IMR-90 (cell line): ENCODE results near the gene DIPK1A. TPM values are rescaled to one million over a fixed set of nuclear protein-coding genes. Genes with fewer than 3 reads are reported as not detected.

ENCODE experiments used
- ATAC-seq: fragments of 200-7000 bp; cut with Tn5 transposase; 2 replicates; pipeline ENCODE4 v1.9.1; 2020; ENCODE audit warnings: low read depth, mild to moderate bottlenecking, moderate library complexity
- BruUV-seq: library from RNA; stranded (reverse); fragments of 400-500 nt; replicated peaks from 2 replicates; lab custom pipeline; 2021; lab: Mats Ljungman, UMichigan
- CTCF ChIA-PET: fragments of 300-600 bp; formaldehyde crosslinking; extraction: SDS; loops from one replicate; lab custom pipeline; 2021; ENCODE audit warnings: antibody characterized with exemption; lab: Yijun Ruan, JAX
- POLR2A ChIA-PET: fragments of 300-600 bp; sonication (Branson Sonifier 250); formaldehyde crosslinking; loops from one replicate; lab custom pipeline; 2022; ENCODE audit warnings: antibody characterized with exemption; ENCODE audit not compliant: unreplicated experiment; lab: Charles Lee
- DNase-seq: peaks from one replicate; pipeline ENCODE4 v3.0.0; 2013
- H2AFZ ChIP-seq: replicated peaks from 2 replicates; pipeline ENCODE3; 2013; ENCODE audit warnings: low read length, mild to moderate bottlenecking; ENCODE audit not compliant: poor library complexity
- H2AK5ac ChIP-seq: 2 replicates; pipeline ENCODE4 v1.6.1; 2013; ENCODE audit warnings: low read depth, low read length, inconsistent platforms
- H2AK9ac ChIP-seq: replicated peaks from 2 replicates; pipeline ENCODE3; 2013; ENCODE audit warnings: mild to moderate bottlenecking, low read depth, low read length, moderate library complexity; ENCODE audit not compliant: poor library complexity
- H2BK120ac ChIP-seq: 2 replicates; pipeline ENCODE4 v1.6.1; 2013; ENCODE audit warnings: low read depth, low read length, inconsistent platforms
- H2BK15ac ChIP-seq: 3 replicates; pipeline ENCODE4 v1.6.1; 2013; ENCODE audit warnings: low read depth, low read length, inconsistent platforms
- H2BK20ac ChIP-seq: 2 replicates; pipeline ENCODE4 v1.6.1; 2013; ENCODE audit warnings: low read depth, mild to moderate bottlenecking, inconsistent platforms, low read length, moderate library complexity
- H2BK5ac ChIP-seq: 2 replicates; pipeline ENCODE4 v1.6.1; 2013; ENCODE audit warnings: mild to moderate bottlenecking, low read depth, low read length, inconsistent platforms; ENCODE audit not compliant: poor library complexity, severe bottlenecking
- H3K14ac ChIP-seq: replicated peaks from 2 replicates; pipeline ENCODE4 v1.6.1; 2013; ENCODE audit warnings: low read depth, low read length, inconsistent platforms
- H3K18ac ChIP-seq: 2 replicates; pipeline ENCODE4 v1.6.1; 2013; ENCODE audit warnings: low read depth, low read length, control low read depth
- H3K23ac ChIP-seq: 2 replicates; pipeline ENCODE4 v1.6.1; 2013; ENCODE audit warnings: low read depth, low read length, inconsistent platforms
- H3K27ac ChIP-seq: 2 replicates; pipeline ENCODE4 v1.5.1; 2013; ENCODE audit warnings: mild to moderate bottlenecking, control low read depth, low read length; ENCODE audit not compliant: insufficient read depth
- H3K27me3 ChIP-seq: 2 replicates; pipeline ENCODE4 v1.6.1; 2013; ENCODE audit warnings: low read length; ENCODE audit not compliant: control insufficient read depth, insufficient read depth
- H3K36me3 ChIP-seq: 2 replicates; pipeline ENCODE4 v1.6.1; 2013; ENCODE audit warnings: low read length, mixed read lengths; ENCODE audit not compliant: control insufficient read depth, insufficient read depth
- H3K4ac ChIP-seq: 2 replicates; pipeline ENCODE4 v1.6.1; 2013; ENCODE audit warnings: low read depth, low read length, inconsistent platforms
- H3K4me1 ChIP-seq: 2 replicates; pipeline ENCODE4 v1.6.1; 2013; ENCODE audit warnings: low read length, mixed read lengths; ENCODE audit not compliant: control insufficient read depth, insufficient read depth
- H3K4me2 ChIP-seq: 2 replicates; pipeline ENCODE4 v1.6.1; 2013; ENCODE audit warnings: low read depth, mild to moderate bottlenecking, control low read depth, low read length, moderate library complexity
- H3K4me3 ChIP-seq: 2 replicates; pipeline ENCODE4 v1.5.1; 2013; ENCODE audit warnings: low read depth, mild to moderate bottlenecking, control low read depth, low read length, moderate library complexity; ENCODE audit not compliant: insufficient read depth
- H3K56ac ChIP-seq: 2 replicates; pipeline ENCODE4 v1.6.1; 2013; ENCODE audit warnings: low read length, inconsistent platforms; ENCODE audit not compliant: insufficient read depth; ENCODE audit errors: extremely low read depth
- H3K79me1 ChIP-seq, 2 experiments: 2 replicates each; pipeline ENCODE4 v1.6.1; 2013; ENCODE audit warnings: low read length in 2 of 2, inconsistent platforms in 1 of 2, low read depth in 1 of 2
- H3K9ac ChIP-seq: 2 replicates; pipeline ENCODE4 v1.6.1; 2013; ENCODE audit warnings: low read depth, low read length, control low read depth
- H3K9me1 ChIP-seq: 2 replicates; pipeline ENCODE4 v1.6.1; 2013; ENCODE audit warnings: low read length, inconsistent platforms; ENCODE audit not compliant: insufficient read depth
- H3K9me3 ChIP-seq: 2 replicates; pipeline ENCODE4 v1.6.1; 2013; ENCODE audit warnings: low read length; ENCODE audit not compliant: control insufficient read depth, insufficient read depth
- H4K20me1 ChIP-seq: 2 replicates; pipeline ENCODE4 v1.6.1; 2013; ENCODE audit warnings: low read length, inconsistent platforms; ENCODE audit not compliant: insufficient read depth
- H4K5ac ChIP-seq: 2 replicates; pipeline ENCODE4 v1.6.1; 2013; ENCODE audit warnings: mild to moderate bottlenecking, low read depth, low read length, control low read depth
- H4K8ac ChIP-seq, 2 experiments: 2 replicates each; pipeline ENCODE4 v1.6.1; 2013; ENCODE audit warnings: low read depth in 2 of 2, low read length in 2 of 2, control low read depth in 1 of 2, inconsistent platforms in 1 of 2
- H4K91ac ChIP-seq: 2 replicates; pipeline ENCODE4 v1.6.1; 2013; ENCODE audit warnings: low read depth, low read length, inconsistent platforms; ENCODE audit not compliant: insufficient read depth
- BHLHE40 ChIP-seq: fragments of 150-350 bp; IDR thresholded peaks from 2 replicates; pipeline ENCODE4 v1.6.1; 2016; ENCODE audit warnings: mild to moderate bottlenecking, low read depth, low read length
- CTCF ChIP-seq: conservative IDR thresholded peaks from 2 replicates; pipeline ENCODE4 v1.5.1; 2012; ENCODE audit warnings: mild to moderate bottlenecking, low read depth, low read length, improper control_type of control experiment
- FOS ChIP-seq: fragments of 150-350 bp; IDR thresholded peaks from 2 replicates; pipeline ENCODE4 v1.6.1; 2016; ENCODE audit warnings: low read depth, low read length
- MAZ ChIP-seq: IDR thresholded peaks from 2 replicates; pipeline ENCODE4 v1.6.1; 2012; ENCODE audit warnings: low read depth, mild to moderate bottlenecking, low read length, improper control_type of control experiment, moderate library complexity, borderline replicate concordance
- NFE2L2 ChIP-seq: fragments of 150-350 bp; IDR thresholded peaks from 2 replicates; pipeline ENCODE4 v1.6.1; 2016; ENCODE audit warnings: low read depth, mild to moderate bottlenecking, low read length
- POLR2A ChIP-seq: IDR thresholded peaks from 2 replicates; pipeline ENCODE4 v1.6.1; 2012; ENCODE audit warnings: mild to moderate bottlenecking, low read depth, low read length
- RAD21 ChIP-seq: IDR thresholded peaks from 2 replicates; pipeline ENCODE4 v1.6.1; 2012; ENCODE audit warnings: low read length, improper control_type of control experiment
- WGBS, 2 experiments: methylation state at CpG; one replicate each; pipeline versions ENCODE4 v1.1.5 to v1.1.7; 2013; ENCODE audit warnings: missing lambda C conversion rate in 2 of 2; ENCODE audit not compliant: insufficient read length in 1 of 2; ENCODE audit errors: extremely low coverage in 2 of 2; 5-methylcytosine and 5-hydroxymethylcytosine counted together
- dilution Hi-C: fragments of 300-500 bp; cut with HindIII; formaldehyde crosslinking; loops from one replicate; pipeline ENCODE4 v1.14.3; 2018; ENCODE audit warnings: low sequenced_read_pairs; ENCODE audit not compliant: unreplicated experiment
- in situ Hi-C: fragments of 300-500 bp; cut with MboI; formaldehyde crosslinking; loops from 3 replicates; pipeline ENCODE4 v1.14.3; 2019; ENCODE audit warnings: low sequenced_read_pairs, inconsistent platforms, mixed read lengths
- intact Hi-C: fragments of 100-400 bp; cut with micrococcal nuclease; formaldehyde crosslinking; loops from 2 replicates; pipeline ENCODE4 v1.10.0; 2022
- polyA plus RNA-seq, 3 experiments: library from polyadenylated mRNA; depleted of rRNA; stranded (reverse); fragments of >200 nt; gene quantifications; 2 replicates each; pipeline ENCODE4 v1.2.3, GENCODE V29; 2012; ENCODE audit warnings: low replicate concordance in 1 of 3
- total RNA-seq: library from RNA; depleted of rRNA; stranded (reverse); fragments of >200 nt; gene quantifications from 2 replicates; pipeline ENCODE4 v1.2.3, GENCODE V29; 2012
- TF ChIP-seq, protein P1 (sequence below): fragments of 150-350 bp; IDR thresholded peaks from 2 replicates; pipeline ENCODE4 v1.6.1; 2017; ENCODE audit warnings: mild to moderate bottlenecking, antibody characterized with exemption, low read length, low read depth

Gene DIPK1A
- total and polyA plus RNA-seq, 2 of the 4 experiments (the other 2 are of a cell fraction) = 4.7 to 5.7 TPM

DNA sequence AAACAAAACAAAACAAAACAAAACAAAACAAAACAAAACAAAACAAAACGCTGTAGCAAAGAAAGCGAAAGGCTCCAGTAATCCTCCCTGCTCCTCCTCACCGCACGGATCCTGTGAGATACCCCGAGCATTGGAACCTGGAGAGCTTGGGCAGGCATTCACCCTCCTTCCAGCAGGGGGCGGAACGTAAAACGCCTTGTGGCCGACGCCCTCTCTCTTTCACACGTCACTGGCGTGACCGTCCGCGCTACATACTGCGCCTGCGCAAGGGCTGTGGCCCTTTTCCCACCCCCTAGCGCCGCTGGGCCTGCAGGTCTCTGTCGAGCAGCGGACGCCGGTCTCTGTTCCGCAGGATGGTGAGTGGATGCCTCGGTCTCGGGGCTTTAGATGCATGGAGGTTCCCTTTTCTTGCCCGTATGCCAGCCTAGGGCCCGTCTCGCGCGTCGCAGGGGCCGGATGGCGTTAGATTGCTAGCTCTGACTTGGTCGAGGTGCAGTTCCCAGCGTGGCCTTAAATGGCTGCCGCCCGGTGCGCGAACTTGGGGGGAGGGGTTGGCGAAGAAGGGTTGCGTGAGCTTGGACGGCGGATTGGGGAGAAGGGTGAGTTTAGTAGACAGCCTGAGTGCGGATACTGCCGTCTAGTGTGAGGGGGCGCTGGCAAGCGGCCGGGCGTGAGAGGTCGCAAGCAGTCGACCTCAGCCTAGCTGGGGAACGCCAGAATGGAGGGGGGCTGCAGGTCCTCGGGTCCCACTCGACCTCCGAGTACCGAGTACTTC lies 129.3 kb downstream of the DIPK1A start, which contains the start of gene RPL5 (continued):
- peak; percentile 47 for TF ChIP-seq RAD21
- no peak for TF ChIP-seq FOS
- TF ChIP-seq POLR2A = peak; percentile 97
- TF ChIP-seq MAZ = peak; percentile 5; the same call in 1 of the 2 replicates

DNA sequence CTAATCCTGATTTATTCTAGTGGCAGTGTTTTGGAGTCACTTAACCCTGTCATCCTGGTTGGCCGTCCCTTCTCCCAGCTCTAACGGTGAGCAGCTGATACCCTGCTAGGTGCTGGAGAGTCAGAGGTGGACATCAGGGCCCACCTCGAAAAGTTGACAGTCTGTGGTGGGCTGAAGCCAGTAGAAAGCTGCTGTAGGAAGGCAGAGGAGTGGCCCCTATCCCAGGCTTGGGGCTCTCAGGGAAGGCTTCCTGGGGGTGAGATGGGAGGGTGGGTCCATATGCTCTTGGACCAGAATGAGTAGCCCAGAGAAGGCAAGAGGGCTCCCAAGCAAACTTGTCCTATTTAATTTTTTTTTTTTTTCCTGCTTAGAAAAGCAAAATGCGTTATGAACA lies 129.9 kb downstream of the DIPK1A start:
- Histone ChIP-seq H3K18ac (no peak overlapping the region), H3K79me1 (peaks cover 0 to 17% of the 10 kb centered on the region in 2 experiments; a peak in 2 of 4 replicates), H3K27me3 (no peaks in the 10 kb centered on the region), H3K27ac (0 out of 2 replicates have a peak overlapping the region, but pooled peaks have one; percentile 4), H2BK120ac (peak overlapping the region; percentile 39), H2AK5ac (peak overlapping the region; percentile 67; the same call in 1 of the 2 replicates), H2AFZ (peak overlapping the region; percentile 91), H3K4me2 (peak overlapping the region; percentile 40; the same call in 1 of the 2 replicates), H2AK9ac (peak overlapping the region; percentile 88), H4K8ac (peak overlapping the region; percentile 34 to 87; a peak in 3 of 4 replicates), H2BK20ac (no peak overlapping the region), H2BK5ac (peak overlapping the region; percentile 15), H3K4ac (peak overlapping the region; percentile 51), H3K9ac (no peak overlapping the region), H3K36me3 (peaks cover 17% of the 10 kb centered on the region), H3K23ac (peak overlapping the region; percentile 64; the same call in 1 of the 2 replicates), H3K9me1 (0 out of 2 replicates have a peak, but pooled peaks cover 7% of the 10 kb centered on the region), H4K91ac (peak overlapping the region; percentile 12; the same call in 1 of the 2 replicates), H4K5ac (peak overlapping the region; percentile 14), H3K4me3 (no peak overlapping the region), H3K56ac (no peak overlapping the region), H4K20me1 (peaks cover 46% of the 10 kb centered on the region), H3K4me1 (peaks cover 3% of the 10 kb centered on the region; the same call in 1 of the 2 replicates), H2BK15ac (0 out of 3 replicates have a peak overlapping the region, but pooled peaks have one; percentile 7), H3K9me3 (no peaks in the 10 kb centered on the region), H3K14ac (peak overlapping the region; percentile 18; the same call in 1 of the 2 replicates)
- dilution Hi-C loops = no loop called here
- POLR2A ChIA-PET = interaction anchor here (0.5 kb wide), 2 partner anchors 160 to 348 kb away, joined by 3 to 5 read pairs; no protein-coding TSS in a partner anchor
- in situ Hi-C loops = no loop called here
- ATAC-seq = peak; percentile 4; the same call in 1 of the 2 replicates
- no CpG with 5 or more reads among the region's 4 CpGs for WGBS, 2 experiments
- CTCF ChIA-PET = interaction anchor here (0.5 to 1.4 kb wide), 4 partner anchors 78 to 666 kb away, joined by 3 to 8 read pairs (median 4); no protein-coding TSS in a partner anchor
- no peak for DNase-seq
- intact Hi-C loops = loop anchor here (5.0 to 10.0 kb wide), 4 partner anchors 84 to 1329 kb away; partner anchors contain the start of genes CDC7 and GFI1
- BruUV-seq = no TSS peak
- TF ChIP-seq BHLHE40 (no peak), RAD21 (no peak), NFE2L2 (no peak), CTCF (no peak), POLR2A (no peak)
- TF ChIP-seq, protein P1, sequence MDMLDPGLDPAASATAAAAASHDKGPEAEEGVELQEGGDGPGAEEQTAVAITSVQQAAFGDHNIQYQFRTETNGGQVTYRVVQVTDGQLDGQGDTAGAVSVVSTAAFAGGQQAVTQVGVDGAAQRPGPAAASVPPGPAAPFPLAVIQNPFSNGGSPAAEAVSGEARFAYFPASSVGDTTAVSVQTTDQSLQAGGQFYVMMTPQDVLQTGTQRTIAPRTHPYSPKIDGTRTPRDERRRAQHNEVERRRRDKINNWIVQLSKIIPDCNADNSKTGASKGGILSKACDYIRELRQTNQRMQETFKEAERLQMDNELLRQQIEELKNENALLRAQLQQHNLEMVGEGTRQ = no peak
